Measurements from ENCODE around the gene CAMTA1. TPM values are rescaled to one million over a fixed set of nuclear protein-coding genes. Genes with fewer than 3 reads are reported as not detected.

CAMTA1 gene
- total RNA-seq, 1 experiment from 2014 or later, result 82.2 TPM

DNA sequence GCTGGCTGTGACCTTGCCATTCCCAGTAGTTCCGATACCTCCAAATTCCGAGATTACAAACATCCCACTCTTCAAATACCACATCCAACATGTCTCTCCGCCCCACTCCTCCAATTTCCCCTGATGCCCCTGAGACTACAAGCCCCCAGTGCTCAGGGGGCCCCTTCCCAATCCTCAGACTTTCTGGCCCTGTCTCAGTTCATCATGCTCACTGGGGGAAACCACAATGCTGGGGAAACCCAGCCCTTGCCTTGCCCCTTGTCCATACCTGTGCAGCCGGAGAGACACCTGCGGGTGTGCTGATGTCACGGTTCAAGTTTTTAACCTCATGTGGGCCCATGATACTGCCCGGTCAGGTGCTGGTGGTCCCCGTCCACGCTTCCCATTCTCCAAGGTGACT is 226.6 kb downstream of the CAMTA1 start:
- no peak for TF ChIP-seq TCF7L2 (IDR thresholded peaks at IDR 0.05; ENCODE audit: low read depth, low read length)
- TF ChIP-seq POLR2AphosphoS5 (IDR thresholded peaks at IDR 0.05; ENCODE audit: low read depth, low read length), result no peak
- no peak for TF ChIP-seq REST (IDR thresholded peaks at IDR 0.05; ENCODE audit: insufficient read depth in 1 of 2, low read depth in 2 of 2, low read length in 1 of 2)
- no peak for TF ChIP-seq SIN3A (IDR thresholded peaks at IDR 0.05; ENCODE audit: borderline replicate concordance, insufficient read depth, low read depth, low read length)
- TF ChIP-seq, protein P1, sequence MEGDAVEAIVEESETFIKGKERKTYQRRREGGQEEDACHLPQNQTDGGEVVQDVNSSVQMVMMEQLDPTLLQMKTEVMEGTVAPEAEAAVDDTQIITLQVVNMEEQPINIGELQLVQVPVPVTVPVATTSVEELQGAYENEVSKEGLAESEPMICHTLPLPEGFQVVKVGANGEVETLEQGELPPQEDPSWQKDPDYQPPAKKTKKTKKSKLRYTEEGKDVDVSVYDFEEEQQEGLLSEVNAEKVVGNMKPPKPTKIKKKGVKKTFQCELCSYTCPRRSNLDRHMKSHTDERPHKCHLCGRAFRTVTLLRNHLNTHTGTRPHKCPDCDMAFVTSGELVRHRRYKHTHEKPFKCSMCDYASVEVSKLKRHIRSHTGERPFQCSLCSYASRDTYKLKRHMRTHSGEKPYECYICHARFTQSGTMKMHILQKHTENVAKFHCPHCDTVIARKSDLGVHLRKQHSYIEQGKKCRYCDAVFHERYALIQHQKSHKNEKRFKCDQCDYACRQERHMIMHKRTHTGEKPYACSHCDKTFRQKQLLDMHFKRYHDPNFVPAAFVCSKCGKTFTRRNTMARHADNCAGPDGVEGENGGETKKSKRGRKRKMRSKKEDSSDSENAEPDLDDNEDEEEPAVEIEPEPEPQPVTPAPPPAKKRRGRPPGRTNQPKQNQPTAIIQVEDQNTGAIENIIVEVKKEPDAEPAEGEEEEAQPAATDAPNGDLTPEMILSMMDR (IDR thresholded peaks at IDR 0.05), result no peak
- Histone ChIP-seq H3K36me3 (ENCODE audit: control insufficient read depth, insufficient read depth, low read length) (no peaks in the 10 kb centered on the region), H3K27me3 (ENCODE audit: control insufficient read depth, insufficient read depth, low read length) (no peaks in the 10 kb centered on the region; the same call in 1 of the 2 replicates), H3K27ac (ENCODE audit: low read length) (no peak overlapping the region), H3K4me3 (ENCODE audit: low read depth in 2 of 2, low read length in 2 of 2) (no peak overlapping the region), H3K4me1 (ENCODE audit: control insufficient read depth, insufficient read depth, low read length) (no peaks in the 10 kb centered on the region), H3K9me3 (ENCODE audit: control insufficient read depth, insufficient read depth, low read depth, low read length) (no peaks in the 10 kb centered on the region)
- no peak for DNase-seq (ENCODE audit: low read depth, low spot score)
- intact Hi-C loops (cut with micrococcal nuclease; ENCODE audit: unreplicated experiment), result no loop called here
- CTCF ChIA-PET, result no interaction called here
- in situ Hi-C loops (cut with HindIII; ENCODE audit: low pct_unique_long_range_greater_than_20kb, low sequenced_read_pairs), result no loop called here
- POLR2A ChIA-PET, result no interaction called here
- BruUV-seq (replicated peaks), result no TSS peak
- ATAC-seq, result no peak

DNA sequence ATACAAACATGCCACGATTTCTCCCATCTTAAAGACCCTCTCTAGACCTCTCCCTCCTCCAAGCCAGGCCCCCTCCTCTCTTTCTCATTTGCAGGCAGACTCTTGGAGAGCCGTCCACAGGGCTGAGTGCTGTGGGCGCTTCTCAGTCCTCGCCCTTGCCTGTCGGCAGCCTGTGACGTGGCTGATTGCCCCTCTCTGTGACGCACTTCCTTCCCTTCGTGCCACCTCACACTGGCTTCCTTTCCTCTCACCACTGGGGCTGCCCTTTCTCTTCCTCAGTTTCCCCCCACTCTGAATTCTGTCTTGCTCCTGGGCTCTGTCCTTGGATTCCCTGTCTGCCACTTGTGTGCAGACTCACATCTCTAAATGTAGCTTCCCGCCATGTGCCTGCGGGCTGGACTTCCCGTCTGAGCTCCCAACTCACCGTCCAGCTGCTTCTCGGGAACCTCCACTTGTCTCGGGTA is 227.2 kb downstream of the CAMTA1 start:
- ChIA-PET POLR2A (no interaction called here), CTCF (no interaction called here)
- Histone ChIP-seq H3K4me3 (ENCODE audit: low read depth in 2 of 2, low read length in 2 of 2) (no peak overlapping the region), H3K9me3 (ENCODE audit: control insufficient read depth, insufficient read depth, low read depth, low read length) (no peaks in the 10 kb centered on the region), H3K27me3 (ENCODE audit: control insufficient read depth, insufficient read depth, low read length) (no peaks in the 10 kb centered on the region), H3K36me3 (ENCODE audit: control insufficient read depth, insufficient read depth, low read length) (no peaks in the 10 kb centered on the region), H3K4me1 (ENCODE audit: control insufficient read depth, insufficient read depth, low read length) (no peaks in the 10 kb centered on the region), H3K27ac (ENCODE audit: low read length) (no peak overlapping the region)
- no peak for ATAC-seq
- BruUV-seq (replicated peaks), result no TSS peak
- intact Hi-C loops (cut with micrococcal nuclease; ENCODE audit: unreplicated experiment) (no loop called here), in situ Hi-C loops (cut with HindIII; ENCODE audit: low pct_unique_long_range_greater_than_20kb, low sequenced_read_pairs) (no loop called here)
- no peak for DNase-seq (ENCODE audit: low read depth, low spot score)
- TF ChIP-seq REST (IDR thresholded peaks at IDR 0.05; ENCODE audit: insufficient read depth in 1 of 2, low read depth in 2 of 2, low read length in 1 of 2) (no peak), TCF7L2 (IDR thresholded peaks at IDR 0.05; ENCODE audit: low read depth, low read length) (no peak), POLR2AphosphoS5 (IDR thresholded peaks at IDR 0.05; ENCODE audit: low read depth, low read length) (no peak), SIN3A (IDR thresholded peaks at IDR 0.05; ENCODE audit: borderline replicate concordance, insufficient read depth, low read depth, low read length) (no peak)
- TF ChIP-seq, protein P1 (IDR thresholded peaks at IDR 0.05), result no peak
